Gastrocnemius medialis (tissue), 4 donors: ENCODE measurements around the gene RALGAPA2. TPM values are rescaled to one million over a fixed set of nuclear protein-coding genes. Genes with fewer than 3 reads are reported as not detected.

ENCODE experiments used
- ATAC-seq, 2 donors: fragments of 150-250 bp; one replicate each; pipeline ENCODE4 v1.9.1; 2016
- DNase-seq, 2 donors: peaks; one replicate each; pipeline ENCODE4 v3.0.0-alpha.2; 2019
- H3K27ac ChIP-seq, 4 donors: fragments of 200-600 bp; sonication (generic); 1 replicate in 1 of 4; 2 replicates in 3 of 4; pipeline ENCODE4 v1.5.1; 2016 to 2018; ENCODE audit warnings: mild to moderate bottlenecking in 2 of 4, moderate library complexity in 1 of 4
- H3K27me3 ChIP-seq, 3 donors: fragments of 200-600 bp; sonication (generic) in 2 of 3; 1 replicate in 1 of 3; 2 replicates in 2 of 3; pipeline versions ENCODE4 v1.5.1 to v1.6.0; 2016 to 2019; ENCODE audit warnings: mild to moderate bottlenecking in 1 of 3, moderate library complexity in 1 of 3
- H3K36me3 ChIP-seq, 2 donors: fragments of 200-600 bp; sonication (generic) in 1 of 2; one replicate each; pipeline ENCODE4 v1.5.1; 2017 to 2018
- H3K4me1 ChIP-seq, 2 donors: fragments of 200-600 bp; sonication (generic) in 1 of 2; one replicate each; pipeline ENCODE4 v1.5.1; 2016 to 2017; ENCODE audit warnings: mild to moderate bottlenecking in 2 of 2
- H3K4me3 ChIP-seq, 4 donors: fragments of 200-600 bp; sonication (generic) in 3 of 4; 1 replicate in 1 of 4; 2 replicates in 3 of 4; pipeline ENCODE4 v1.5.1; 2016 to 2019; ENCODE audit warnings: mild to moderate bottlenecking in 2 of 4
- H3K9me3 ChIP-seq, 3 donors: fragments of 200-600 bp; sonication (generic) in 2 of 3; 1 replicate in 1 of 3; 2 replicates in 2 of 3; pipeline ENCODE4 v1.5.1; 2016 to 2019
- POLR2A ChIP-seq, 2 donors: fragments of 450-650 bp; IDR thresholded peaks; one replicate each; pipeline ENCODE4 v1.6.1; 2017; ENCODE audit warnings: antibody characterized with exemption in 2 of 2, mild to moderate bottlenecking in 2 of 2, moderate library complexity in 2 of 2
- in situ Hi-C, 4 donors: fragments of 200-750 bp; cut with MboI; loops; one replicate each; pipeline versions ENCODE4 v1.15.0 to v1.8.0; 2017; ENCODE audit warnings: low sequenced_read_pairs in 4 of 4
- intact Hi-C: fragments of 100-400 bp; cut with DNase I; formaldehyde crosslinking; loops from one replicate; pipeline ENCODE4 v1.15.1; 2023; ENCODE audit warnings: low total_unique reads
- total RNA-seq, 4 donors: library from RNA; depleted of rRNA; stranded (reverse); fragments of >200 nt; gene quantifications; one replicate each; pipeline versions ENCODE4 v1.1.0 to v1.2.3, GENCODE V29; 2016
- TF ChIP-seq, protein P1 (sequence below), 5 experiments: fragments of 450-650 bp in 3 of 5; fragments of 200-600 bp in 2 of 5; sonication (generic) in 2 of 5; IDR thresholded peaks in 4 of 5; conservative IDR thresholded peaks in 1 of 5; 1 replicate in 4 of 5; 2 replicates in 1 of 5; pipeline ENCODE4 v1.5.1; 2016 to 2019; ENCODE audit warnings: antibody characterized with exemption in 5 of 5, mild to moderate bottlenecking in 3 of 5, moderate library complexity in 3 of 5

RALGAPA2 gene
- total RNA-seq, 4 donors from 2014 or later, result 43.2 to 56.9 (median 52.0) TPM

DNA sequence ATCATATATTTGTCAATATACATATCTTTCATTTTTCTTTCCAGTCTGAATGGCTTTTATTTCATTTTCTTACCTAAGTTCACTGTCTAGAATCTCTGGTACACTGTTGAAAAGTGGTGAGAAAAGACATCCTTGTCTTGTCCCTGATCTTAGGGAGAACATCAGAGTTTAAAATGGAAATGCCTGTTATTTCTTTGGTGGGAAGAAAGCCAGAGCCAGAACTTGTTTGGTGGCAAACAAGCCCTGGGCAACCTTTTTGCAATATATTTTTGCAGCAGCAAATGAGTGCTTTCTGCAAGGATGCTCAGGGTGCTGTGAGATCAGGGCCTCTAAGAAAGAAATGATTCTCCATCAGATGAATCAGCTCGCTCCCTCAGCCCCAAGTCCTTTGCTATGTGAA lies 156.6 kb downstream of the RALGAPA2 start:
- H3K4me1 ChIP-seq, result no peaks in the 10 kb centered on the region
- H3K27ac ChIP-seq, result no peak overlapping the region
- peaks cover 0 to 20% of the 10 kb centered on the region in 2 donors for H3K36me3 ChIP-seq
- intact Hi-C loops (no loop called here), in situ Hi-C loops (no loop called here)
- no peak for ATAC-seq
- H3K4me3 ChIP-seq, result no peak overlapping the region
- DNase-seq, result no peak
- no peaks in the 10 kb centered on the region for H3K27me3 ChIP-seq
- TF ChIP-seq, protein P1, sequence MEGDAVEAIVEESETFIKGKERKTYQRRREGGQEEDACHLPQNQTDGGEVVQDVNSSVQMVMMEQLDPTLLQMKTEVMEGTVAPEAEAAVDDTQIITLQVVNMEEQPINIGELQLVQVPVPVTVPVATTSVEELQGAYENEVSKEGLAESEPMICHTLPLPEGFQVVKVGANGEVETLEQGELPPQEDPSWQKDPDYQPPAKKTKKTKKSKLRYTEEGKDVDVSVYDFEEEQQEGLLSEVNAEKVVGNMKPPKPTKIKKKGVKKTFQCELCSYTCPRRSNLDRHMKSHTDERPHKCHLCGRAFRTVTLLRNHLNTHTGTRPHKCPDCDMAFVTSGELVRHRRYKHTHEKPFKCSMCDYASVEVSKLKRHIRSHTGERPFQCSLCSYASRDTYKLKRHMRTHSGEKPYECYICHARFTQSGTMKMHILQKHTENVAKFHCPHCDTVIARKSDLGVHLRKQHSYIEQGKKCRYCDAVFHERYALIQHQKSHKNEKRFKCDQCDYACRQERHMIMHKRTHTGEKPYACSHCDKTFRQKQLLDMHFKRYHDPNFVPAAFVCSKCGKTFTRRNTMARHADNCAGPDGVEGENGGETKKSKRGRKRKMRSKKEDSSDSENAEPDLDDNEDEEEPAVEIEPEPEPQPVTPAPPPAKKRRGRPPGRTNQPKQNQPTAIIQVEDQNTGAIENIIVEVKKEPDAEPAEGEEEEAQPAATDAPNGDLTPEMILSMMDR (IDR thresholded peaks at IDR 0.05 in 4 of 5, conservative IDR thresholded peaks at IDR 0.05 in 1 of 5), result no peak
- no peak for TF ChIP-seq POLR2A (IDR thresholded peaks at IDR 0.05)
- H3K9me3 ChIP-seq, result no peaks in the 10 kb centered on the region

DNA sequence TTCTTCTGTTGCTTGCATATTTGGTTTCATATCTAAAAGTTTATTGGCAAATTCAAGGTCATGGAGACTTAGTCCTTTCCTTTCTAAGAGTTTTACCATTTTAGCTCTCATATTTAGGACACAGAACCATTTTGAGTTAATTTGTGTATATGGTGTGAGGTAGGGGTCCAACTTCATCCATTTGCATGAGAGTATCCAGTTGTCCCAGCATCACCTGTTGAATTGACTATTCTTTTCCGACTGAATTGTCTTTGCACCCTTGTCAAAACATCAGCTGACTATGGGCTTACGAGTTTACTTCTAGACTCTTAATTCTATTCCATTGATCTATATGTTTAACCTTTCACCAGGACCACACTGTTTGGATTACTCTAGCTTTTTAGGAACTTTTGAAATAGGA lies 157.5 kb downstream of the RALGAPA2 start:
- TF ChIP-seq POLR2A (IDR thresholded peaks at IDR 0.05), result no peak
- TF ChIP-seq, protein P1 (IDR thresholded peaks at IDR 0.05 in 4 of 5, conservative IDR thresholded peaks at IDR 0.05 in 1 of 5), result no peak
- H3K27me3 ChIP-seq, result no peaks in the 10 kb centered on the region
- no peaks in the 10 kb centered on the region for H3K9me3 ChIP-seq
- no peak overlapping the region for H3K27ac ChIP-seq
- in situ Hi-C loops, result no loop called here
- no peak overlapping the region for H3K4me3 ChIP-seq
- DNase-seq, result no peak
- intact Hi-C loops, result no loop called here
- H3K4me1 ChIP-seq, result peaks cover 0 to under 1% of the 10 kb centered on the region in 2 donors
- H3K36me3 ChIP-seq, result peaks cover 0 to 20% of the 10 kb centered on the region in 2 donors
- no peak for ATAC-seq

DNA sequence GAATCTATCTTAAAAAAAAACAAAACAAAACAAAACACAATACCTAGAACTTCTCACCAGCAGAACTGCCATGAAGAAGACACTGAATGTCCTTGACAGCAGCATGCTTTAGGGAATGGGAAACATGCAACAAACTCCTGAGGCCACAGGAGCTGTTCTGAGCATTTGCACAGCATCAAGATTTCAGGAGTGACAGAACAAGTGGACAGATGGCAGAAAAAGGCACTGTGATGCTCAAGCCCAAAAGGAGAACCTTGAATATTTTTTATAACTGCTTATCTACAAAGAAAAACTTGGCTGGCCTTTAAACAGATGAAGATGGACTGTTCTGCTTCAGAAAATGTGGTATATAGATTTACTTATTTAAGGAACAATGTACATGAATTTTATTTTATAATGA lies 158.9 kb downstream of the RALGAPA2 start:
- intact Hi-C loops, result no loop called here
- H3K9me3 ChIP-seq, result no peaks in the 10 kb centered on the region

DNA sequence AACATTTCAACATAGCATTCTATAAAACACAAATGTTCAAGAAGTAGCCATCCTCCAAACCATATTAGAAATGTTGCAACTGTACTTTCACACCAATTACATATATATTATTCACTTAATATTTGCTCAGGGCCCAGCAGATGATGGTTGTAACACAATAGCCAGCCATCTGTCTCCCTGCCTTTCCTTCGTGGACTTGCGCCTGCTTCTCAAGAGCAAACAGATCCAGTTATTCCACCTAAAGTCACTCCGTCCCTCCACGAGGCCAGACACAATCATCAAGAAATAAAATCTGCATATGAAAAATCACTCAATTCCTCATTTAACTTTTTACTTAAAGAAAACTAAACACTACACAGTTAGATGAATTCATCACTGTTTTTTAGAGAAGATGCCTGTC lies 160.4 kb downstream of the RALGAPA2 start:
- intact Hi-C loops (no loop called here), in situ Hi-C loops (no loop called here)
- H3K27me3 ChIP-seq, result no peaks in the 10 kb centered on the region
- DNase-seq, result no peak
- H3K4me1 ChIP-seq, result peaks cover 0 to 5% of the 10 kb centered on the region in 2 donors
- ATAC-seq, result no peak
- peaks cover 0 to 20% of the 10 kb centered on the region in 2 donors for H3K36me3 ChIP-seq
- H3K27ac ChIP-seq, result no peak overlapping the region
- TF ChIP-seq POLR2A (IDR thresholded peaks at IDR 0.05), result no peak
- TF ChIP-seq, protein P1 (IDR thresholded peaks at IDR 0.05 in 4 of 5, conservative IDR thresholded peaks at IDR 0.05 in 1 of 5), result no peak
- no peak overlapping the region for H3K4me3 ChIP-seq
- no peaks in the 10 kb centered on the region for H3K9me3 ChIP-seq

More for the DNA sequence above, 158.9 kb downstream of the RALGAPA2 start:
- ATAC-seq (no peak), DNase-seq (no peak)
- H3K36me3 ChIP-seq, result peaks cover 0 to 20% of the 10 kb centered on the region in 2 donors
- no peaks in the 10 kb centered on the region for H3K27me3 ChIP-seq
- in situ Hi-C loops, result no loop called here
- H3K4me3 ChIP-seq, result no peak overlapping the region
- H3K4me1 ChIP-seq, result peaks cover 0 to 4% of the 10 kb centered on the region in 2 donors
- no peak overlapping the region for H3K27ac ChIP-seq
- no peak for TF ChIP-seq POLR2A (IDR thresholded peaks at IDR 0.05)
- TF ChIP-seq, protein P1 (IDR thresholded peaks at IDR 0.05 in 4 of 5, conservative IDR thresholded peaks at IDR 0.05 in 1 of 5), result no peak

DNA sequence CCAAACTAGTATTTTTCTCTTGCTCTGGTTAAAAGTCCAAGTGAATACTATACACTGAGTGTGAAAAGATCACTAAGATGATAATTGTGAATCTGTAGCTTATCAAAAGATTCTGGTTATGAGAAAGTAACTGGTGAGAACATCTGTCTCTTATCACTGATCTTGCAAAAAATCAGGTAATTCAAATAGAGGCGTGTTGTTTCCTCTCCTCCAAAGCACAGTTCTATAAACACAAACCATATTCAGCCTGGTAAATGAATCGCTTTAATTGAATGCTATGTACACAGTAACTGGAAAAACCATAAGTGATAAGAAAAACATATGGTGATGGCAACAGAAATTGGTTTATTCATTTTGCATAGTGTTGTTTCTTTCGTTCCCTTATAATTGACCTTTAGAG lies 161.0 kb downstream of the RALGAPA2 start:
- H3K4me1 ChIP-seq, result peaks cover 0 to 12% of the 10 kb centered on the region in 2 donors
- no peak overlapping the region for H3K27ac ChIP-seq
- H3K27me3 ChIP-seq, result no peaks in the 10 kb centered on the region
- DNase-seq, result no peak
- in situ Hi-C loops, result no loop called here
- no peak for ATAC-seq
- intact Hi-C loops, result no loop called here
- TF ChIP-seq POLR2A (IDR thresholded peaks at IDR 0.05), result no peak
- TF ChIP-seq, protein P1 (IDR thresholded peaks at IDR 0.05 in 4 of 5, conservative IDR thresholded peaks at IDR 0.05 in 1 of 5), result no peak
- peaks cover 0 to 16% of the 10 kb centered on the region in 2 donors for H3K36me3 ChIP-seq
- no peaks in the 10 kb centered on the region for H3K9me3 ChIP-seq
- H3K4me3 ChIP-seq, result no peak overlapping the region
